ENCODE data around the gene SEC22A. TPM values are rescaled to one million over a fixed set of nuclear protein-coding genes. Genes with fewer than 3 reads are reported as not detected.

Gene SEC22A
- polyA plus RNA-seq, 1 experiment: 16.8 TPM

- TF ChIP-seq CTCF (IDR thresholded peaks at IDR 0.05; ENCODE audit: insufficient read depth, low read depth, low read length): no peak
- ChIA-PET CTCF (no interaction called here), POLR2A (no interaction called here)
- DNase-seq (ENCODE audit: low read depth): no peak
- peaks cover 19% of the 10 kb centered on the region for H3K36me3 ChIP-seq (ENCODE audit: control insufficient read depth, insufficient read depth, low read length)
- H3K4me3 ChIP-seq (ENCODE audit: low read depth, low read length): no peak overlapping the region
- H3K27me3 ChIP-seq (ENCODE audit: control insufficient read depth, insufficient read depth, low read length): no peaks in the 10 kb centered on the region
Observed at GRCh38 chr3:123155471-123156011, 46.2 kb upstream of the SEC22A start.

GRCh38 chr3:123156276-123156995 lies 45.3 kb upstream of the SEC22A start:
- Histone ChIP-seq H3K4me3 (ENCODE audit: low read depth, low read length) (no peak overlapping the region), H3K36me3 (ENCODE audit: control insufficient read depth, insufficient read depth, low read length) (peaks cover 21% of the 10 kb centered on the region), H3K27me3 (ENCODE audit: control insufficient read depth, insufficient read depth, low read length) (no peaks in the 10 kb centered on the region)
- DNase-seq (ENCODE audit: low read depth): no peak
- POLR2A ChIA-PET: no interaction called here
- TF ChIP-seq CTCF (IDR thresholded peaks at IDR 0.05; ENCODE audit: insufficient read depth, low read depth, low read length): no peak
- CTCF ChIA-PET: interaction anchor here (1.2 kb wide), 1 partner anchor 63 kb away, joined by 3 read pairs; no protein-coding TSS in a partner anchor

GRCh38 chr3:123157209-123157597 lies 44.5 kb upstream of the SEC22A start:
- CTCF ChIA-PET: interaction anchor here (0.6 to 1.2 kb wide), 3 partner anchors 64 to 1450 kb away, joined by 3 read pairs; partner anchors contain the start of gene SEMA5B
- H3K36me3 ChIP-seq (ENCODE audit: control insufficient read depth, insufficient read depth, low read length): peaks cover 23% of the 10 kb centered on the region
- POLR2A ChIA-PET: no interaction called here
- DNase-seq (ENCODE audit: low read depth): no peak
- H3K27me3 ChIP-seq (ENCODE audit: control insufficient read depth, insufficient read depth, low read length): no peaks in the 10 kb centered on the region
- TF ChIP-seq CTCF (IDR thresholded peaks at IDR 0.05; ENCODE audit: insufficient read depth, low read depth, low read length): no peak
- no peak overlapping the region for H3K4me3 ChIP-seq (ENCODE audit: low read depth, low read length)

- ChIA-PET CTCF (interaction anchor here (0.6 to 1.2 kb wide), 3 partner anchors 64 to 1450 kb away, joined by 3 read pairs; partner anchors contain the start of gene SEMA5B), POLR2A (no interaction called here)
- no peak for TF ChIP-seq CTCF (IDR thresholded peaks at IDR 0.05; ENCODE audit: insufficient read depth, low read depth, low read length)
- no peak for DNase-seq (ENCODE audit: low read depth)
- H3K36me3 ChIP-seq (ENCODE audit: control insufficient read depth, insufficient read depth, low read length): peaks cover 23% of the 10 kb centered on the region
- no peak overlapping the region for H3K4me3 ChIP-seq (ENCODE audit: low read depth, low read length)
- no peaks in the 10 kb centered on the region for H3K27me3 ChIP-seq (ENCODE audit: control insufficient read depth, insufficient read depth, low read length)
Observed at GRCh38 chr3:123157598-123158287, 44.0 kb upstream of the SEC22A start.

- no peak for DNase-seq (ENCODE audit: low read depth)
- TF ChIP-seq CTCF (IDR thresholded peaks at IDR 0.05; ENCODE audit: insufficient read depth, low read depth, low read length): no peak
- peaks cover 26% of the 10 kb centered on the region for H3K36me3 ChIP-seq (ENCODE audit: control insufficient read depth, insufficient read depth, low read length)
- POLR2A ChIA-PET: no interaction called here
- CTCF ChIA-PET: interaction anchor here (1.0 kb wide), 1 partner anchor 14 kb away, joined by 3 read pairs; no protein-coding TSS in a partner anchor
- no peaks in the 10 kb centered on the region for H3K27me3 ChIP-seq (ENCODE audit: control insufficient read depth, insufficient read depth, low read length)
- no peak overlapping the region for H3K4me3 ChIP-seq (ENCODE audit: low read depth, low read length)
Observed at GRCh38 chr3:123158330-123158729, 43.4 kb upstream of the SEC22A start.

All from BJ (cell line).